PC-9 (cell line): ENCODE results near the gene SH3RF3. TPM values are rescaled to one million over a fixed set of nuclear protein-coding genes. Genes with fewer than 3 reads are reported as not detected.

Source experiments
- BruUV-seq: library from RNA; stranded (reverse); fragments of 400-500 nt; replicated peaks from 2 replicates; lab custom pipeline; 2021; lab: Mats Ljungman, UMichigan
- CTCF ChIA-PET: fragments of 300-600 bp; sonication (Branson Sonifier 250); formaldehyde crosslinking; loops from one replicate; lab custom pipeline; 2022; ENCODE audit warnings: antibody characterized with exemption; lab: Charles Lee
- POLR2A ChIA-PET: fragments of 300-600 bp; sonication (Branson Sonifier 250); formaldehyde crosslinking; loops from one replicate; lab custom pipeline; 2022; ENCODE audit warnings: antibody characterized with exemption; ENCODE audit not compliant: unreplicated experiment; lab: Charles Lee
- DNase-seq, 2 experiments: peaks; one replicate each; pipeline versions ENCODE4 v3.0.0 to v3.0.0-alpha.2; 2015 to 2022; ENCODE audit warnings: mixed read lengths in 1 of 2
- H2AFZ ChIP-seq: fragments of 200-600 bp; sonication (generic); 2 replicates; pipeline ENCODE4 v1.8.1; 2017; ENCODE audit warnings: antibody characterized with exemption
- H3F3A ChIP-seq: fragments of 200-600 bp; sonication (generic); 2 replicates; pipeline ENCODE4 v1.8.1; 2017; ENCODE audit warnings: antibody characterized with exemption, mild to moderate bottlenecking, low read depth; ENCODE audit not compliant: insufficient read depth
- H3K27ac ChIP-seq: fragments of 200-600 bp; sonication (generic); 2 replicates; pipeline ENCODE4 v1.6.1; 2016; ENCODE audit warnings: mixed run types
- H3K27me3 ChIP-seq: fragments of 200-600 bp; sonication (generic); 2 replicates; pipeline ENCODE4 v1.6.1; 2016; ENCODE audit warnings: low read depth, mixed run types; ENCODE audit not compliant: insufficient read depth
- H3K36me3 ChIP-seq: fragments of 200-600 bp; sonication (generic); 2 replicates; pipeline ENCODE4 v1.6.1; 2016; ENCODE audit warnings: low read depth, mixed run types
- H3K4me1 ChIP-seq: fragments of 200-600 bp; sonication (generic); replicated peaks from 2 replicates; pipeline ENCODE4 v1.6.1; 2016; ENCODE audit warnings: mixed run types; ENCODE audit not compliant: insufficient read depth
- H3K4me2 ChIP-seq: fragments of 200-600 bp; sonication (generic); 2 replicates; pipeline ENCODE4 v1.6.1; 2017; ENCODE audit warnings: mixed run types
- H3K4me3 ChIP-seq: fragments of 200-600 bp; sonication (generic); 2 replicates; pipeline ENCODE4 v1.6.1; 2016; ENCODE audit warnings: mixed run types
- H3K79me2 ChIP-seq: fragments of 200-600 bp; sonication (generic); 2 replicates; pipeline ENCODE4 v1.6.1; 2017; ENCODE audit warnings: low read depth, mixed run types
- H3K9me2 ChIP-seq: fragments of 200-600 bp; sonication (generic); 2 replicates; pipeline ENCODE4 v1.8.1; 2017; ENCODE audit warnings: mild to moderate bottlenecking; ENCODE audit not compliant: insufficient read depth
- H3K9me3 ChIP-seq: fragments of 200-600 bp; sonication (generic); 2 replicates; pipeline ENCODE4 v1.8.1; 2016; ENCODE audit warnings: low read depth; ENCODE audit not compliant: insufficient read depth
- H4K20me1 ChIP-seq: fragments of 200-600 bp; sonication (generic); 2 replicates; pipeline ENCODE4 v1.8.1; 2017; ENCODE audit not compliant: insufficient read depth
- EZH2 ChIP-seq: fragments of 200-600 bp; sonication (generic); IDR thresholded peaks from 2 replicates; pipeline ENCODE4 v1.8.0; 2017; ENCODE audit warnings: antibody characterized with exemption, low read depth
- intact Hi-C: fragments of 100-400 bp; cut with micrococcal nuclease; formaldehyde crosslinking; loops from one replicate; pipeline ENCODE4 v1.10.0; 2022; ENCODE audit not compliant: unreplicated experiment
- total RNA-seq: library from RNA; stranded (reverse); gene quantifications from 2 replicates; pipeline ENCODE4 v1.2.3, GENCODE V29; 2021
- TF ChIP-seq, protein P1 (sequence below): fragments of 200-600 bp; sonication (generic); conservative IDR thresholded peaks from 2 replicates; pipeline ENCODE4 v1.6.1; 2017; ENCODE audit warnings: mixed run types, antibody characterized with exemption, mild to moderate bottlenecking, moderate library complexity

SH3RF3 gene
- total RNA-seq, 1 experiment from 2014 or later = 6.1 TPM

DNA sequence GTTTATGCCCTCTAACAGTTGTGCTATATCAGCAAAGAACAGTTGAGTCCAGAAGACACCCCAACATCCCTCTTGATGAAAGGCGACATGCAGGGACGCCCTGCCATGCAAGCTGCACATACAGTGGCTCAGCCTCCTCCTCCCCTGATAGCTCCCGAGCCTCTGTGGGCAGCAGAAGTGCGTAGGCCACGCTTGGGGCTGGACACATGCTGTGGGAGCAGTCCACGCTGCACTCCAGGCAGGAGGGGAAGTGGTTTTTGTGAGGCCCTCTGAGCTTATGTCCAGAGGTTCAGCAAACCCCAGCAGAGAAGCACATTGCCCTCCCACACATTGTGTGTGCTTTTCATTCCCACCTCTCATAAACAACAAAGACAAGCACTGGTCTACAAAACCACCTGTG is 322.7 kb downstream of the SH3RF3 start:
- H3K4me3 ChIP-seq = no peak overlapping the region
- no peak for TF ChIP-seq EZH2
- TF ChIP-seq, protein P1, sequence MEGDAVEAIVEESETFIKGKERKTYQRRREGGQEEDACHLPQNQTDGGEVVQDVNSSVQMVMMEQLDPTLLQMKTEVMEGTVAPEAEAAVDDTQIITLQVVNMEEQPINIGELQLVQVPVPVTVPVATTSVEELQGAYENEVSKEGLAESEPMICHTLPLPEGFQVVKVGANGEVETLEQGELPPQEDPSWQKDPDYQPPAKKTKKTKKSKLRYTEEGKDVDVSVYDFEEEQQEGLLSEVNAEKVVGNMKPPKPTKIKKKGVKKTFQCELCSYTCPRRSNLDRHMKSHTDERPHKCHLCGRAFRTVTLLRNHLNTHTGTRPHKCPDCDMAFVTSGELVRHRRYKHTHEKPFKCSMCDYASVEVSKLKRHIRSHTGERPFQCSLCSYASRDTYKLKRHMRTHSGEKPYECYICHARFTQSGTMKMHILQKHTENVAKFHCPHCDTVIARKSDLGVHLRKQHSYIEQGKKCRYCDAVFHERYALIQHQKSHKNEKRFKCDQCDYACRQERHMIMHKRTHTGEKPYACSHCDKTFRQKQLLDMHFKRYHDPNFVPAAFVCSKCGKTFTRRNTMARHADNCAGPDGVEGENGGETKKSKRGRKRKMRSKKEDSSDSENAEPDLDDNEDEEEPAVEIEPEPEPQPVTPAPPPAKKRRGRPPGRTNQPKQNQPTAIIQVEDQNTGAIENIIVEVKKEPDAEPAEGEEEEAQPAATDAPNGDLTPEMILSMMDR = no peak
- no peaks in the 10 kb centered on the region for H4K20me1 ChIP-seq
- DNase-seq = no peak
- H3K9me3 ChIP-seq = no peaks in the 10 kb centered on the region
- intact Hi-C loops = no loop called here
- no peaks in the 10 kb centered on the region for H3K27me3 ChIP-seq
- H3K4me1 ChIP-seq = no peaks in the 10 kb centered on the region
- ChIA-PET CTCF (no interaction called here), POLR2A (no interaction called here)
- no peak overlapping the region for H3K27ac ChIP-seq
- no peaks in the 10 kb centered on the region for H3K79me2 ChIP-seq
- no peaks in the 10 kb centered on the region for H3K36me3 ChIP-seq
- no peak overlapping the region for H3K4me2 ChIP-seq
- no peaks in the 10 kb centered on the region for H3K9me2 ChIP-seq
- no TSS peak for BruUV-seq
- no peak overlapping the region for H2AFZ ChIP-seq
- 0 out of 2 replicates have a peak, but pooled peaks cover under 1% of the 10 kb centered on the region for H3F3A ChIP-seq

DNA sequence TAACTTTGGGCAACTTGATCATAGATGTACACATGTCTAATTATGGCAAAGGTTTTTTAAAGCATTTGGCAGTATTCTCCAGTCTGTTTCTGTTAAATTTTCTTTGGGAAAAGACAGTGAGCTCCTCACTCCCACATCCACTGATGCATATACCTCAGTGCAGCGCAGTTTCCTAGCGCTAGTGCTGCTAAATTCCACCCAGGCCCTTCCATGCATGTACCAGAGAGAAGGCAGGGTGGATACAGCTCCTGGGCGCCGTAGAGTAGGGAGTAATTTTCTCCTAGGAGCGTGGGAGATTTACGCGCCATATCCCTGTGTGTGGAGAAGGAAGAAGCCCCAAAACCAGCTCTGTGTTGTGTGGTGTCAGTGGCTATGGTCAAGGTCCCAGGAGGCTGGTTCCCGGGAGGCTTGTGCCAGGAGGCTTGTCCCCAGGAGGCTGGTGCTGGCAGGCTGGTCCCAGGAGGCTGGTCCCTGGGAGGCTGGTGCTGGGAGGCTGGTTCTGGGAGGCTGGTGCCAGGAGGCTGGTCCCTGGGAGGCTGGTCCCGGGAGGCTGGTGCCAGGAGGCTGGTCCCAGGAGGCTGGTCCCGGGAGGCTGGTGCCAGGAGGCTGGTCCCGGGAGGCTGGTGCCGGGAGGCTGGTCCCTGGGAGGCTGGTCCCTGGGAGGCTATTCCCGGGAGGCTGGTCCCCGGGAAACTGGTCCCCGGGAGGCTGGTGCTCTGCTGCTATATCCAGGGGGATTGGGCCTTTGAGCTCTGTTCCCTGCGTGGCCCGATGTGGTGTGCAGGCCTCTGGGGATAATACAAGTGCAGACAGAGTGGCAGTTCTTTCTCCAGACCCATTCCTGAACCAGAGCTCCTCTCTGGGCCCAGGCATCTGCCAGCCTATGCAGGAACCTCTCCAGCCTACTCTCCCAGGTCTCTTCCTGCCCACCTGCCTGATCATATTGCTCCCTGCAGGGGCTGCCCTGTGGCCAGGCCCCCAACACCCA is 323.6 kb downstream of the SH3RF3 start:
- H3K79me2 ChIP-seq = no peaks in the 10 kb centered on the region
- 0 out of 2 replicates have a peak, but pooled peaks cover 3% of the 10 kb centered on the region for H3F3A ChIP-seq
- no peaks in the 10 kb centered on the region for H3K36me3 ChIP-seq
- H3K27me3 ChIP-seq = no peaks in the 10 kb centered on the region
- DNase-seq = no peak
- TF ChIP-seq, protein P1 = no peak
- TF ChIP-seq EZH2 = no peak
- no peak overlapping the region for H3K4me3 ChIP-seq
- CTCF ChIA-PET = no interaction called here
- no peaks in the 10 kb centered on the region for H4K20me1 ChIP-seq
- H2AFZ ChIP-seq = no peak overlapping the region
- intact Hi-C loops = no loop called here
- no peaks in the 10 kb centered on the region for H3K9me2 ChIP-seq
- H3K27ac ChIP-seq = no peak overlapping the region
- H3K9me3 ChIP-seq = no peaks in the 10 kb centered on the region
- POLR2A ChIA-PET = no interaction called here
- BruUV-seq = no TSS peak
- H3K4me2 ChIP-seq = no peak overlapping the region
- no peaks in the 10 kb centered on the region for H3K4me1 ChIP-seq

DNA sequence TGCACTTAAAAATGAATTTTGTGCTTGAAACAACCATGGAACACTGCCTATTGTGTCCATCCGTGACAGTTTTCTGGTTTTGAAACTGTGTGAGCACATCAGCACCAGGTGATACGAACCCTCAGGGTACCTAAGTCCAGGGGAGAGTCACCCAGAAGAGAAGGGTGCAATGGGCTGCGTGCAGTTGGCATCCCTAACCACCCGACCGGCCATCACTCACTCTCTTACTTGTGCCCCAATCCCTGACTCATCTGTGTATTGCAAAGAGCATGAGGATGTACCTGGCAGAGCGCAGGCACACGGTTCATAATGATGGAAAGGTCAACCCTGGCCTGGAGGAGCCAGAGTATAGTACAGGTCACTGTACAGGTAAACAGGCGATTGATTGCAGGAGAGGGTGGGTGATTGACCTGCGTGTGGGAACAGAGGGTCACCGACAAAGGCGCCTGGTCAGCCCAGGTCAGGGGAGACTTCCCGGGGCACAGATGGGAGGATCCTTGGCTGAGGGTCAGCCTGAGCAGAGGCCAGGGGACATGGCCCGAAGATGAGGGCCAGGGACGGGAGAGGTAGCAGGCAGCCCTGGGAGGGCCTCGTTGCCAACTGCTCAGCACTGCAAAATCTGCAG is 324.5 kb downstream of the SH3RF3 start:
- no peaks in the 10 kb centered on the region for H3K36me3 ChIP-seq
- H3F3A ChIP-seq = 0 out of 2 replicates have a peak, but pooled peaks cover 3% of the 10 kb centered on the region
- no peaks in the 10 kb centered on the region for H4K20me1 ChIP-seq
- H3K4me2 ChIP-seq = no peak overlapping the region
- no peaks in the 10 kb centered on the region for H3K9me2 ChIP-seq
- H3K4me1 ChIP-seq = no peaks in the 10 kb centered on the region
- no peak overlapping the region for H2AFZ ChIP-seq
- no peaks in the 10 kb centered on the region for H3K27me3 ChIP-seq
- ChIA-PET POLR2A (no interaction called here), CTCF (no interaction called here)
- H3K4me3 ChIP-seq = no peak overlapping the region
- no peak overlapping the region for H3K27ac ChIP-seq
- no TSS peak for BruUV-seq
- no peaks in the 10 kb centered on the region for H3K9me3 ChIP-seq
- DNase-seq = no peak
- TF ChIP-seq, protein P1 = no peak
- TF ChIP-seq EZH2 = no peak
- intact Hi-C loops = no loop called here
- H3K79me2 ChIP-seq = no peaks in the 10 kb centered on the region
